Kidney (tissue), 14 donors: ENCODE measurements around the gene CLIP4. TPM values are rescaled to one million over a fixed set of nuclear protein-coding genes. Genes with fewer than 3 reads are reported as not detected.

Experiments
- DNase-seq, 5 donors: peaks; one replicate each; pipeline ENCODE4 v3.0.0-alpha.2; 2013 to 2020
- FAIRE-seq: peaks from 2 replicates; lab custom pipeline; 2012; peaks lifted over from hg19 to GRCh38; lab: Jason Lieb, UNC
- H3K27ac ChIP-seq, 2 donors: one replicate each; pipeline ENCODE4 v1.7.0; 2013; ENCODE audit warnings: low read depth in 2 of 2, low read length in 2 of 2, inconsistent platforms in 1 of 2
- H3K27me3 ChIP-seq: one replicate; pipeline ENCODE4 v1.7.1; 2013; ENCODE audit warnings: low read length, inconsistent platforms; ENCODE audit not compliant: control insufficient read depth, insufficient read depth
- H3K36me3 ChIP-seq, 3 donors: one replicate each; pipeline versions ENCODE4 v1.7.0 to v1.7.1; 2013; ENCODE audit warnings: low read length in 3 of 3, control low read depth in 1 of 3, inconsistent platforms in 1 of 3; ENCODE audit not compliant: insufficient read depth in 3 of 3, control insufficient read depth in 2 of 3
- H3K4me1 ChIP-seq, 3 donors: one replicate each; pipeline versions ENCODE4 v1.7.0 to v1.7.1; 2013; ENCODE audit warnings: low read length in 3 of 3, inconsistent platforms in 1 of 3, low read depth in 1 of 3; ENCODE audit not compliant: control insufficient read depth in 2 of 3, insufficient read depth in 2 of 3
- H3K4me3 ChIP-seq, 3 donors: one replicate each; pipeline versions ENCODE4 v1.7.0 to v1.8.1; 2013; ENCODE audit warnings: low read length in 3 of 3, control low read depth in 1 of 3, inconsistent platforms in 1 of 3
- H3K9ac ChIP-seq, 3 donors: one replicate each; pipeline versions ENCODE4 v1.7.0 to v1.7.1; 2013; ENCODE audit warnings: low read length in 3 of 3, control low read depth in 1 of 3, inconsistent platforms in 1 of 3
- H3K9me3 ChIP-seq, 3 donors: one replicate each; pipeline versions ENCODE4 v1.7.0 to v1.7.1; 2013; ENCODE audit warnings: low read length in 3 of 3, control low read depth in 1 of 3, inconsistent platforms in 1 of 3; ENCODE audit not compliant: control insufficient read depth in 2 of 3, insufficient read depth in 1 of 3
- CTCF ChIP-seq: IDR thresholded peaks from 3 replicates; pipeline ENCODE4 v1.5.1; 2012; ENCODE audit warnings: mild to moderate bottlenecking, moderate library complexity, borderline replicate concordance; ENCODE audit not compliant: insufficient read depth; ENCODE audit errors: extremely low read depth
- intact Hi-C: fragments of 100-400 bp; cut with DNase I; formaldehyde crosslinking; loops from one replicate; pipeline ENCODE4 v1.11.1; 2022
- polyA plus RNA-seq: library from polyadenylated mRNA; stranded (reverse); fragments of 350-450 nt; fragmentation: Illumina TruSeq; extraction: RNeasy Lipid Tissue Mini Kit (QIAGEN cat#74804); gene quantifications from one replicate; pipeline ENCODE4 v1.2.3, GENCODE V29; 2014; ENCODE audit warnings: low read depth, low replicate concordance; ENCODE audit not compliant: insufficient read depth
- total RNA-seq: library from RNA; stranded (reverse); fragmentation: NEBNext Ultra II Directional; extraction: Animal tissue kit (Norgen Biotek cat#: 25700); gene quantifications from one replicate; pipeline ENCODE4 v1.2.1, GENCODE V29; 2021
- donor health status: control.
- donor health status: control.
- donor health status: control.
- donor health status: control.
- donor health status: control.
- donor health status: DM: yes; HTN: yes; CAD: no.
- donor health status: Normal renal cell carcinoma (clear cell type).

The CLIP4 gene
- total and polyA plus RNA-seq, 2 donors from 2014 or later = 7.8 to 18.1 TPM

GRCh38 chr2:29174937-29175336 is 59.7 kb downstream of the CLIP4 start:
- intact Hi-C loops = no loop called here
- Histone ChIP-seq H3K4me1 (no peaks in the 10 kb centered on the region), H3K27ac (no peak overlapping the region), H3K4me3 (no peak overlapping the region), H3K9me3 (no peaks in the 10 kb centered on the region), H3K27me3 (no peaks in the 10 kb centered on the region), H3K36me3 (peaks cover 0 to 14% (median 6%) of the 10 kb centered on the region in 3 donors), H3K9ac (no peak overlapping the region)
- TF ChIP-seq CTCF = no peak
- FAIRE-seq (no peak), DNase-seq (no peak)

- Histone ChIP-seq H3K36me3 (peaks cover 0 to 14% (median 6%) of the 10 kb centered on the region in 3 donors), H3K9me3 (no peaks in the 10 kb centered on the region), H3K27me3 (no peaks in the 10 kb centered on the region), H3K4me3 (no peak overlapping the region), H3K27ac (no peak overlapping the region), H3K4me1 (no peaks in the 10 kb centered on the region), H3K9ac (no peak overlapping the region)
- intact Hi-C loops = no loop called here
- DNase-seq (no peak), FAIRE-seq (no peak)
- no peak for TF ChIP-seq CTCF
These were observed 60.1 kb downstream of the CLIP4 start for GRCh38 chr2:29175338-29175737.

- Histone ChIP-seq H3K9ac (no peak overlapping the region), H3K36me3 (peaks cover 0 to 9% (median 0%) of the 10 kb centered on the region in 3 donors), H3K27ac (no peak overlapping the region), H3K4me1 (no peaks in the 10 kb centered on the region), H3K27me3 (no peaks in the 10 kb centered on the region), H3K4me3 (no peak overlapping the region), H3K9me3 (no peaks in the 10 kb centered on the region)
- intact Hi-C loops = no loop called here
- DNase-seq (no peak), FAIRE-seq (no peak)
- TF ChIP-seq CTCF = no peak
These were observed 67.1 kb downstream of the CLIP4 start for GRCh38 chr2:29182334-29182733.

- intact Hi-C loops = no loop called here
- DNase-seq (no peak), FAIRE-seq (no peak)
- TF ChIP-seq CTCF = no peak
- Histone ChIP-seq H3K9me3 (no peaks in the 10 kb centered on the region), H3K4me1 (no peaks in the 10 kb centered on the region), H3K4me3 (no peak overlapping the region), H3K27me3 (no peaks in the 10 kb centered on the region), H3K9ac (no peak overlapping the region), H3K27ac (no peak overlapping the region), H3K36me3 (peaks cover 0 to 9% (median 0%) of the 10 kb centered on the region in 3 donors)
These were observed 67.7 kb downstream of the CLIP4 start for GRCh38 chr2:29182920-29183319.
